Astrocyte of the spinal cord (primary cell): Measurements from ENCODE around the gene MTA3.
A peak's percentile ranks its signal among the peaks of the same experiment; 100 is the strongest.
"Not testable (repeated sequence)": the region's sequence is repeated elsewhere in the genome, so short reads cannot be mapped to it uniquely, and the experiment has no call there.

ENCODE experiments used
- DNase-seq: peaks from one replicate; pipeline ENCODE4 v3.0.0; 2011; ENCODE audit warnings: low read depth, low spot score
- H3K4me3 ChIP-seq: 2 replicates; pipeline ENCODE4 v1.5.1; 2011; ENCODE audit warnings: low read depth, mild to moderate bottlenecking, low read length, moderate library complexity
- CTCF ChIP-seq: IDR thresholded peaks from 2 replicates; pipeline ENCODE4 v1.5.1; 2012; ENCODE audit warnings: low read depth, mild to moderate bottlenecking, low read length, inconsistent platforms
- in situ Hi-C: cut with HindIII; loops from 2 replicates; pipeline ENCODE4 v1.10.0; 2017; ENCODE audit warnings: low sequenced_read_pairs

Gene MTA3

GRCh38 chr2:42607101-42607637 is 38.7 kb downstream of the MTA3 start:
- no peak for TF ChIP-seq CTCF
- in situ Hi-C loops: no loop called here
- no peak overlapping the region for H3K4me3 ChIP-seq
- DNase-seq: no peak

GRCh38 chr2:42613281-42614064 is 45.0 kb downstream of the MTA3 start:
- DNase-seq: no peak
- in situ Hi-C loops: no loop called here
- TF ChIP-seq CTCF: no peak
- H3K4me3 ChIP-seq: no peak overlapping the region

GRCh38 chr2:42614838-42615237 is 46.4 kb downstream of the MTA3 start:
- in situ Hi-C loops: no loop called here
- no peak overlapping the region for H3K4me3 ChIP-seq
- DNase-seq: no peak
- TF ChIP-seq CTCF: no peak

- in situ Hi-C loops: no loop called here
- no peak overlapping the region for H3K4me3 ChIP-seq
- DNase-seq: no peak
- no peak for TF ChIP-seq CTCF
Measured at GRCh38 chr2:42618116-42618515, 49.7 kb downstream of the MTA3 start.

GRCh38 chr2:42618972-42619371 is 50.5 kb downstream of the MTA3 start:
- DNase-seq: peak; percentile 54
- no peak overlapping the region for H3K4me3 ChIP-seq
- in situ Hi-C loops: no loop called here
- no peak for TF ChIP-seq CTCF

- DNase-seq, in situ Hi-C loops, H3K4me3 ChIP-seq: not testable (repeated sequence)
Measured at GRCh38 chr2:42621626-42622025, 53.2 kb downstream of the MTA3 start.

GRCh38 chr2:42622943-42623676 is 54.7 kb downstream of the MTA3 start:
- no peak for TF ChIP-seq CTCF
- in situ Hi-C loops: no loop called here
- DNase-seq: no peak
- no peak overlapping the region for H3K4me3 ChIP-seq
